ENCODE results near the gene RAP1A. TPM values are rescaled to one million over a fixed set of nuclear protein-coding genes. Genes with fewer than 3 reads are reported as not detected.

The RAP1A gene

Small RNA genes within 50 kb of the gene (small RNA-seq; reads per million reads assigned to genes)
- not detected for gene INKA2 (ENCODE audit: insufficient read depth)
- not detected for gene RNU6-151P (ENCODE audit: insufficient read depth)

Data from mesendoderm (in vitro differentiated cells).